Measurements from ENCODE around the gene PCDHGC5. TPM values are rescaled to one million over a fixed set of nuclear protein-coding genes. Genes with fewer than 3 reads are reported as not detected.

Gene PCDHGC5
- total RNA-seq, 1 donor from 2014 or later: 0.43 TPM

GRCh38 chr5:141516672-141517025 is 27.8 kb downstream of the PCDHGC5 start:
- no peaks in the 10 kb centered on the region for H3K9me3 ChIP-seq (ENCODE audit: low read depth)
- peak overlapping the region; percentile 53 for H3K27ac ChIP-seq
- TF ChIP-seq CTCF (IDR thresholded peaks at IDR 0.05) (no peak), EZH2 (IDR thresholded peaks at IDR 0.05) (no peak), EZH2phosphoT487 (IDR thresholded peaks at IDR 0.05) (no peak)
- H3K4me1 ChIP-seq: peaks cover 39% of the 10 kb centered on the region
- H4K20me1 ChIP-seq (ENCODE audit: low read depth): no peaks in the 10 kb centered on the region
- no peak for DNase-seq (ENCODE audit: low spot score)
- no peak overlapping the region for H2AFZ ChIP-seq (replicated peaks)
- Mint-ChIP-seq H3K9me3 (no peaks in the 10 kb centered on the region), H3K36me3 (peaks cover 48% of the 10 kb centered on the region), H3K4me1 (peaks cover 81% of the 10 kb centered on the region), H3K4me3 (no peak overlapping the region), H3K27me3 (ENCODE audit: insufficient read depth, low read depth) (peaks cover 10% of the 10 kb centered on the region), H3K27ac (peak overlapping the region; percentile 98)
- H3K27me3 ChIP-seq: no peaks in the 10 kb centered on the region
- H3K79me2 ChIP-seq (ENCODE audit: low read depth): no peaks in the 10 kb centered on the region
- H3K4me2 ChIP-seq: no peak overlapping the region
- no peaks in the 10 kb centered on the region for H3K36me3 ChIP-seq
- no peak overlapping the region for H3K9ac ChIP-seq
- H3K4me3 ChIP-seq: no peak overlapping the region
- H3F3A ChIP-seq (ENCODE audit: low read depth): peaks cover 52% of the 10 kb centered on the region

- no peaks in the 10 kb centered on the region for H3K36me3 ChIP-seq
- H3K9me3 Mint-ChIP-seq: no peaks in the 10 kb centered on the region
- no peak for TF ChIP-seq EZH2 (IDR thresholded peaks at IDR 0.05)
- no peak for TF ChIP-seq CTCF (IDR thresholded peaks at IDR 0.05)
- TF ChIP-seq EZH2phosphoT487 (IDR thresholded peaks at IDR 0.05): no peak
- H4K20me1 ChIP-seq (ENCODE audit: low read depth): no peaks in the 10 kb centered on the region
- peaks cover 49% of the 10 kb centered on the region for H3K36me3 Mint-ChIP-seq
- no peak overlapping the region for H2AFZ ChIP-seq (replicated peaks)
- H3K4me1 ChIP-seq: peaks cover 45% of the 10 kb centered on the region
- peak overlapping the region; percentile 57 for H3K27ac Mint-ChIP-seq
- H3K27me3 ChIP-seq: no peaks in the 10 kb centered on the region
- no peak for DNase-seq (ENCODE audit: low spot score)
- H3K9me3 ChIP-seq (ENCODE audit: low read depth): no peaks in the 10 kb centered on the region
- no peak overlapping the region for H3K9ac ChIP-seq
- H3K27me3 Mint-ChIP-seq (ENCODE audit: insufficient read depth, low read depth): peaks cover 10% of the 10 kb centered on the region
- no peak overlapping the region for H3K27ac ChIP-seq
- no peaks in the 10 kb centered on the region for H3K79me2 ChIP-seq (ENCODE audit: low read depth)
- no peak overlapping the region for H3K4me3 Mint-ChIP-seq
- no peak overlapping the region for H3K4me3 ChIP-seq
- peaks cover 53% of the 10 kb centered on the region for H3F3A ChIP-seq (ENCODE audit: low read depth)
- no peak overlapping the region for H3K4me2 ChIP-seq
- H3K4me1 Mint-ChIP-seq: peaks cover 83% of the 10 kb centered on the region
These were observed 28.4 kb downstream of the PCDHGC5 start for GRCh38 chr5:141517312-141517711.

GRCh38 chr5:141517880-141518617 is 29.2 kb downstream of the PCDHGC5 start:
- Histone ChIP-seq H2AFZ (replicated peaks) (no peak overlapping the region), H3K9ac (no peak overlapping the region), H3K79me2 (ENCODE audit: low read depth) (no peaks in the 10 kb centered on the region), H4K20me1 (ENCODE audit: low read depth) (no peaks in the 10 kb centered on the region), H3K4me3 (no peak overlapping the region), H3K36me3 (peaks cover under 1% of the 10 kb centered on the region), H3K27me3 (no peaks in the 10 kb centered on the region), H3K4me2 (no peak overlapping the region), H3K27ac (no peak overlapping the region), H3K9me3 (ENCODE audit: low read depth) (no peaks in the 10 kb centered on the region), H3K4me1 (peaks cover 41% of the 10 kb centered on the region), H3F3A (ENCODE audit: low read depth) (peaks cover 48% of the 10 kb centered on the region)
- no peak for TF ChIP-seq CTCF (IDR thresholded peaks at IDR 0.05)
- TF ChIP-seq EZH2 (IDR thresholded peaks at IDR 0.05): no peak
- no peak for TF ChIP-seq EZH2phosphoT487 (IDR thresholded peaks at IDR 0.05)
- no peak for DNase-seq (ENCODE audit: low spot score)
- Mint-ChIP-seq H3K4me1 (peaks cover 81% of the 10 kb centered on the region), H3K4me3 (no peak overlapping the region), H3K27ac (peak overlapping the region; percentile 12), H3K36me3 (peaks cover 52% of the 10 kb centered on the region), H3K27me3 (ENCODE audit: insufficient read depth, low read depth) (peaks cover 6% of the 10 kb centered on the region), H3K9me3 (no peaks in the 10 kb centered on the region)

Measured in neural progenitor cell (in vitro differentiated cells).